Prostate gland (tissue), 2 donors: ENCODE data around the gene USP34.

Experiments
- POLR2A ChIP-seq: fragments of 450-650 bp; IDR thresholded peaks from one replicate; pipeline ENCODE4 v1.6.1; 2016; ENCODE audit warnings: antibody characterized with exemption, mild to moderate bottlenecking
- POLR2AphosphoS5 ChIP-seq: sonication (generic); formaldehyde crosslinking; IDR thresholded peaks from one replicate; pipeline ENCODE4 v1.6.1; 2017; ENCODE audit warnings: antibody characterized with exemption
- TF ChIP-seq, protein P1 (sequence below), 4 experiments: fragments of 200-600 bp in 2 of 4; fragments of 450-650 bp in 2 of 4; sonication (generic) in 2 of 4; IDR thresholded peaks; 1 replicate in 3 of 4; 2 replicates in 1 of 4; pipeline ENCODE4 v1.5.1; 2016 to 2019; ENCODE audit warnings: antibody characterized with exemption in 4 of 4, mild to moderate bottlenecking in 2 of 4, moderate library complexity in 2 of 4

DNA sequence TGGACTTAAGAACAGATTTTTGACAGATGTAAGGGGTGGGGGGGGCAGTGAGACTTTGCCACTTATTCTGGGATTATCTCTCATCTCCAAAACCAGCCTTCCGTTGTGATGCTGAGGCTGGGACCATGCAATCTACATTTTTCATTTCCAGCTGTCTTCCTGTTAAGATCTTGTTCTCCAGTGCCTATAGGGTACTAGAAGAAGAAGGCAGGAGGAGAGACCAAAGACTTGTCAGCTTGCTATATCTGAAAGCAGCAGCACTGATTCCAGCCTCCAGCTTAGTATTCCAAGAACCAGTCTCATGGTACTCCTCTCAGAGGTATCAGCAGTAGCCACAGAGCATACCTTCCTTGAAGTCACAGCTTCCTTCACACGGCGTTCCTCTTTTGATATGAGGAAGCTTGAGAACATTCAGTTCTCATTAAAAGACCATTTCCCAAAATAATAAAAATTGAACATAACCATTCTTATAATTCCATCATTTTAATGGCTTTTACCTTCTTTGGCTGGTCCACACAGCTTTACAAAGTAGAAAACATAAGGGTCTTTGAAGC is 49.8 kb downstream of the USP34 start:
- TF ChIP-seq, protein P1, sequence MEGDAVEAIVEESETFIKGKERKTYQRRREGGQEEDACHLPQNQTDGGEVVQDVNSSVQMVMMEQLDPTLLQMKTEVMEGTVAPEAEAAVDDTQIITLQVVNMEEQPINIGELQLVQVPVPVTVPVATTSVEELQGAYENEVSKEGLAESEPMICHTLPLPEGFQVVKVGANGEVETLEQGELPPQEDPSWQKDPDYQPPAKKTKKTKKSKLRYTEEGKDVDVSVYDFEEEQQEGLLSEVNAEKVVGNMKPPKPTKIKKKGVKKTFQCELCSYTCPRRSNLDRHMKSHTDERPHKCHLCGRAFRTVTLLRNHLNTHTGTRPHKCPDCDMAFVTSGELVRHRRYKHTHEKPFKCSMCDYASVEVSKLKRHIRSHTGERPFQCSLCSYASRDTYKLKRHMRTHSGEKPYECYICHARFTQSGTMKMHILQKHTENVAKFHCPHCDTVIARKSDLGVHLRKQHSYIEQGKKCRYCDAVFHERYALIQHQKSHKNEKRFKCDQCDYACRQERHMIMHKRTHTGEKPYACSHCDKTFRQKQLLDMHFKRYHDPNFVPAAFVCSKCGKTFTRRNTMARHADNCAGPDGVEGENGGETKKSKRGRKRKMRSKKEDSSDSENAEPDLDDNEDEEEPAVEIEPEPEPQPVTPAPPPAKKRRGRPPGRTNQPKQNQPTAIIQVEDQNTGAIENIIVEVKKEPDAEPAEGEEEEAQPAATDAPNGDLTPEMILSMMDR (IDR thresholded peaks at IDR 0.05), result no peak
- TF ChIP-seq POLR2A (no peak), POLR2AphosphoS5 (peak; percentile 48)
